Limb (tissue), 2 donors: ENCODE results near the gene ALKBH2.
"Not testable (repeated sequence)": the region's sequence is repeated elsewhere in the genome, so short reads cannot be mapped to it uniquely, and the experiment has no call there.

Experiments used
- DNase-seq, 2 donors: peaks; one replicate each; pipeline ENCODE4 v3.0.0-alpha.2; 2016; ENCODE audit errors: extremely low spot score in 2 of 2

Gene ALKBH2

GRCh38 chr12:109069307-109070271, 23.7 kb downstream of the ALKBH2 start:
- no peak for DNase-seq

- DNase-seq, result no peak
Measured at GRCh38 chr12:109065853-109066193, 27.4 kb downstream of the ALKBH2 start.

- no peak for DNase-seq
Measured at GRCh38 chr12:109065154-109065852, 28.0 kb downstream of the ALKBH2 start.

GRCh38 chr12:109064143-109064542, 29.1 kb downstream of the ALKBH2 start:
- DNase-seq, result no peak

- DNase-seq, result no peak
Measured at GRCh38 chr12:109058773-109059172, 34.5 kb downstream of the ALKBH2 start.

- no peak for DNase-seq
Measured at GRCh38 chr12:109057376-109057775, 35.9 kb downstream of the ALKBH2 start.

- no peak for DNase-seq
Measured at GRCh38 chr12:109056891-109057290, 36.4 kb downstream of the ALKBH2 start.

- DNase-seq, result no peak
Measured at GRCh38 chr12:109054520-109054919, 38.8 kb downstream of the ALKBH2 start.

GRCh38 chr12:109054124-109054513, 39.2 kb downstream of the ALKBH2 start:
- DNase-seq, result not testable (repeated sequence)

GRCh38 chr12:109053382-109054123, 39.7 kb downstream of the ALKBH2 start:
- DNase-seq, result no peak

- peak; percentile 83 to 92 for DNase-seq
Measured at GRCh38 chr12:109052414-109053323, 40.6 kb downstream of the ALKBH2 start, which contains the start of gene USP30. USP30 (plus strand) TSS chr12:109052576; CDS start chr12:109052679, 103 bp downstream.

- peak in 1 of 2 donors; percentile 3 for DNase-seq
Measured at GRCh38 chr12:109052097-109052413, 41.2 kb downstream of the ALKBH2 start.

- not testable (repeated sequence) for DNase-seq
Measured at GRCh38 chr12:109049794-109050193, 43.5 kb downstream of the ALKBH2 start.

GRCh38 chr12:109048706-109049105, 44.6 kb downstream of the ALKBH2 start:
- DNase-seq, result not testable (repeated sequence)

- no peak for DNase-seq
Measured at GRCh38 chr12:109047081-109047805, 46.0 kb downstream of the ALKBH2 start.

GRCh38 chr12:109044241-109044640, 49.0 kb downstream of the ALKBH2 start:
- DNase-seq, result no peak
